Tibial nerve (tissue), 4 donors: ENCODE data around the gene OR52I2. TPM values are rescaled to one million over a fixed set of nuclear protein-coding genes. Genes with fewer than 3 reads are reported as not detected.

Experiments
- total RNA-seq, 4 donors: library from RNA; depleted of rRNA; stranded (reverse); fragments of >200 nt; gene quantifications; one replicate each; pipeline ENCODE4 v1.1.0, GENCODE V29; 2016

Gene OR52I2
- total RNA-seq, 4 donors from 2014 or later = not detected

Other genes starting within 250 kb of the OR52I2 start
- 1 to 10 TPM in 1 of 4 donors, not detected in 3; 1.5 TPM for gene OR52B4, start 213.4 kb upstream of the OR52I2 start, total RNA-seq
- gene TRIM21, start 188.0 kb upstream of the OR52I2 start, total RNA-seq = 10 to 100 TPM; 11.1 to 18.6 (median 13.5) TPM
- not detected for gene OR52K2, start 132.4 kb upstream of the OR52I2 start, total RNA-seq
- gene OR52K1, start 99.1 kb upstream of the OR52I2 start, total RNA-seq = not detected
- not detected for gene OR52M1, start 36.6 kb upstream of the OR52I2 start, total RNA-seq
- gene OR52I1, start 12.3 kb downstream of the OR52I2 start, total RNA-seq = not detected
- gene TRIM68, start 26.5 kb downstream of the OR52I2 start, total RNA-seq = 10 to 100 TPM in 3 of 4 donors, 1 to 10 TPM in 1; 8.1 to 14.2 (median 11.8) TPM
- not detected for gene OR51D1, start 55.7 kb downstream of the OR52I2 start, total RNA-seq
- under 1 TPM; 0.21 to 0.39 (median 0.26) TPM for gene OR51E1, start 62.2 kb downstream of the OR52I2 start, total RNA-seq
- gene OR51E2, start 116.1 kb downstream of the OR52I2 start, total RNA-seq = under 1 TPM in 2 of 4 donors, not detected in 2; 0.20 to 0.42 TPM
- not detected for gene MMP26, start 123.0 kb downstream of the OR52I2 start, total RNA-seq
- gene OR51F1, start 188.2 kb downstream of the OR52I2 start, total RNA-seq = not detected
- not detected for gene OR52R1, start 222.6 kb downstream of the OR52I2 start, total RNA-seq
- gene OR51F2, start 239.6 kb downstream of the OR52I2 start, total RNA-seq = not detected